Stimulated activated CD4-positive, alpha-beta T cell treated with anti-CD3 and anti-CD28 coated beads, Interleukin-1b, Interleukin-23, amount 100 ng/mL, for 1 hour (primary cell): ENCODE data around the gene FCRL6.

Source experiments
- DNase-seq, 2 donors: peaks; one replicate each; pipeline ENCODE4 v3.0.0-alpha.2; 2020; ENCODE audit warnings: low read depth in 2 of 2

FCRL6 gene

DNA sequence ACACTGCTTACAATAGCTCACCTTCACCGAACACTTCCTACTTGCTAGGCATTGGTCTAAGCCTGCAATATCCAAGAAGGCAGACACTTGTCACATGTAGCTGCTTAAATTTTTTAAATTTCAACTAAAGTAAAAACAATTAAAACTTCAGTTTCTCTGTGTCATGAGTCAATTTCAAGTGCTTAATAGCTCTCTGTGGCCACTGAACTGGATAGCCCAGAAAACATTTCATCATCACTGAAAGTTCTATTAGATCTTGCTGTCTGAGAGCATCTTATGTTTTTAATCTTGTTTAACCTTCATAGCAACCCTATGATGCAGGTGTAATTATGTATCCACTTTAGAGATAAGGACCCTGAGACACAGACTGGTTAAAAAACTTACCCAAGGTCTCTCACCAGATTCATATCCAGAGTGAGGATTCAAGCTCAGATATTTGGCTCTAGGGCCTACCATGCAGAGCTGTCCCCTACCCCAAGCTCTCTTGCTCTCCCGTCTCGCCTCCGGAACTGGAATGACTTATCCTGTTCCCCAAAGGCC, 2.6 kb upstream of the FCRL6 start:
- no peak for DNase-seq

GRCh38 chr1:159800177-159800930, 1.8 kb upstream of the FCRL6 start:
- no peak for DNase-seq

GRCh38 chr1:159803956-159804689, 2.0 kb downstream of the FCRL6 start:
- no peak for DNase-seq

DNA sequence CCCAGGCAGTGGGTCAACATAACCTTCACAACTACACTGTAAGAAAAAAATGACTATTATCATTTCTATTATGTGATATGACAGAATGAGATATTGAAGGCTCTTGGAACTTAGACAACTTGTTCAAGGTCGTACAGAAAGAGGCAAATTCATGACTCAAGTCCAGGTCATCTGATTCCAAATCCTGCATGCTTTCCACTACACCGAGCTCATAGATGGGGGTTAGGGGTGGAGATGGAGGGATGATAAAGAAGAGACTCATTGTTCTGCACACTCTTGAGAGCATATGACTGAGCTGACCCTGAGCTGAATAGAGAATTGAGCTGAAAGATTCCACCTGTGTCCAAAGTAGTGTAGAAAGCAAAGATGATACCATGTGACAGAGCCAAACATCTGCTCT, 2.8 kb downstream of the FCRL6 start:
- DNase-seq, result no peak

GRCh38 chr1:159815926-159816325, 13.8 kb downstream of the FCRL6 start:
- no peak for DNase-seq

GRCh38 chr1:159817276-159818041, 15.3 kb downstream of the FCRL6 start:
- no peak for DNase-seq

GRCh38 chr1:159821171-159821867, 19.2 kb downstream of the FCRL6 start:
- DNase-seq, result no peak

GRCh38 chr1:159823406-159823805, 21.2 kb downstream of the FCRL6 start:
- no peak for DNase-seq

DNA sequence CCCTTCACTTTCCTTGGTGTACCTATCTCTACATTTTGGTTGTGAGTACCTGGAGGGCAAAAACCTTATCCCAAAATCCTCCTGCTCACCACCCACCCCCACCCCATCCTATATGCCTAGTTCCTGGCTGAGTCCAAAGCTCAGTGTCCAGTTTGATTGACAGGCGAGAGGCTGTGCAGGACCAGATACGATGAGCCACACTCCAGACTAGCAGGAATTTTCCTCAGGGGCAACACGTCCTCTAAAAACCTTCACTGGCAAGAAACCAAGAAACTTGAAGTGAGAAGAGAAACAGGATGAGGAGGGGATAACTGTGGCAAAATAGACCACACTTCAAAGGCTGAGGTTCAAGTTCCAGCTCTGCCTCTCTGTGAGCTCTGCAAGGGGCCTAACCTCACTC, 23.4 kb downstream of the FCRL6 start:
- no peak for DNase-seq

GRCh38 chr1:159826441-159827101, 24.4 kb downstream of the FCRL6 start, which contains the start of gene SLAMF8:
SLAMF8 (plus strand) TSS chr1:159826873; CDS start chr1:159826899, 26 bp downstream.
- no peak for DNase-seq

GRCh38 chr1:159827102-159827490, 24.9 kb downstream of the FCRL6 start:
- no peak for DNase-seq

GRCh38 chr1:159827549-159827948, 25.4 kb downstream of the FCRL6 start:
- DNase-seq, result no peak

- no peak for DNase-seq
These were observed 26.0 kb downstream of the FCRL6 start for GRCh38 chr1:159828176-159828575.

DNA sequence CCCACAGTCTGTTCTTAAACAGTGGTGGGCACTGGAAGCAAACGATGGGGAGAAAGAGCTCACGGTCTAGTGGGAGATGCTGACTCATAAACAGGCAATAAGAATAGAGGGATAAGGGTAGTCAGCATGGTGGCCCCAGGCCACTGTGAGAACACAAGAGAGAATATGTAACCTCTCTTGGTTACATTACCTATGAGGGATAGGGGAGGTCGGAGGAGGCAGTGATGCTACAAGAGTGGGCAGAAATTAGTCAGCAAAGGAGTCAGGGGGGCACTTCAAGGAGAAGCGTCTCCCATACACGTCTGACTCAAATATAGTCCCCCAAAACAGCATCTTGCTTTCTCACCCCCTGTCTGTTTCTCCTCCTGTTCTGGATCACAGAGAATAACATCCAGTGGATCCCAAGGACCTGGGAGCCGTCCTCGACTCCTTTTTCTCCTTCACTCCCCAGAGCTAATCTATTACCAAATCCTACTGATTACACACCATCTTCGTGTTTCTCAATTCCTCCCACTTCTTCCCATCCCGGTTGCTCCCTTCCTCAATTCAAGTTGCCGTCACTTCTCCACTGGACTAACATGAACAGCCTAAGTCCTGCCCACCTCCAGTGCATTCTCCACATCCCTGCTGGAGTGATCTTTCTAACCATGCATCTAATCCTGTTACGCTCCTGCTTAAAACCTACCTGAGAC, 26.6 kb downstream of the FCRL6 start:
- no peak for DNase-seq

- DNase-seq, result no peak
These were observed 27.1 kb downstream of the FCRL6 start for GRCh38 chr1:159829273-159829634.

DNA sequence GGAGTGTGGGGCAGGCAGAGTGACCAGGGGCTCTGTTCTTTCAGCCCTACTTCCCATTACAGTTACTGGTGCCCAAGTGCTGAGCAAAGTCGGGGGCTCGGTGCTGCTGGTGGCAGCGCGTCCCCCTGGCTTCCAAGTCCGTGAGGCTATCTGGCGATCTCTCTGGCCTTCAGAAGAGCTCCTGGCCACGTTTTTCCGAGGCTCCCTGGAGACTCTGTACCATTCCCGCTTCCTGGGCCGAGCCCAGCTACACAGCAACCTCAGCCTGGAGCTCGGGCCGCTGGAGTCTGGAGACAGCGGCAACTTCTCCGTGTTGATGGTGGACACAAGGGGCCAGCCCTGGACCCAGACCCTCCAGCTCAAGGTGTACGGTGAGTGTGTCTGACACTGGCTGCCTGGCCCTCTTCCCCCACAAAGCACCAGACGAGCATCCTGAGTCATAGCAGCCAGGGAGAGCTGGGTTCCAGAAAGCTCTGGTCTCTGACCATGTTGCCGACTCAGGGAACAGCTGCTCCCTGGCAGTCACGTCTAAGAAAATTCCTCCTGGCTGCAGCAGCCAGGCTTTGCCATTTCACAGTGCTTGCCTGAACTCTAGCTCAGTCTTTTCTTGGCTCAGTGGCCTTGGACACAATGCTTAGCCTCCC, 27.8 kb downstream of the FCRL6 start:
- DNase-seq, result no peak

- DNase-seq, result no peak
These were observed 28.6 kb downstream of the FCRL6 start for GRCh38 chr1:159830722-159831121.

DNA sequence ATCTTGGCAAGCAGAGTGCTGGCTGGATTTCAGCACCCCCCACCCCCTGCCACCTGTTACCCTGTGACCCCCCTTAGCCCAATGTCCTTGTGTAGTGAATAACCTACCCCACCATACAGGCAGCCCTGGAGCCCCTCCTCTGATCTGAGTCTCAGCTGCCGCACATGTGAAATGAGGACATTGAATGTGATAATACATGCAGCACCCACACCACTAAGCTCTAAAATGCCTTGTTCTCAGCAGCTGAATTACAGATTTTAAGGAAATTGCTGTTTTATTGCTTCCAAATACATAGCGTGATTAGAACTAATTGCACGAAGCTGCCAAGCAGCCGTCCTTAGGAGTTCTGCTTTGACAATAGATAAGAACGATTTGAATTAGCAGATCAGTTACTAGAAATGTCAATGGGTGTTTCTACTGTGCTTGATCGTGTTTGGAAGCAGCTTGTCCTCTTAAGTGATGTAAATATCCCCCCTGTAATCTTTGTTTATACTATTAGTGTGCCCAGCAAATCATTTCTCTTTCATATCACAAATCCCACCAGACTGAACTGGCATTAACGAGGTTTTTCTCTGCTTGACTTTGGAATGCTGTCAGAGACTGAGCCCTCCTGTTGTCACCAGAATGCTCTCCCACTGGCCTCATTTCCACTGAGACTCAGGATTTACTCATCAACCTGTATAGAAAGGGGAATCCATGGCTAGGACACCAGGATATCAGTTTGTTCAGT, 29.4 kb downstream of the FCRL6 start:
- no peak for DNase-seq

DNA sequence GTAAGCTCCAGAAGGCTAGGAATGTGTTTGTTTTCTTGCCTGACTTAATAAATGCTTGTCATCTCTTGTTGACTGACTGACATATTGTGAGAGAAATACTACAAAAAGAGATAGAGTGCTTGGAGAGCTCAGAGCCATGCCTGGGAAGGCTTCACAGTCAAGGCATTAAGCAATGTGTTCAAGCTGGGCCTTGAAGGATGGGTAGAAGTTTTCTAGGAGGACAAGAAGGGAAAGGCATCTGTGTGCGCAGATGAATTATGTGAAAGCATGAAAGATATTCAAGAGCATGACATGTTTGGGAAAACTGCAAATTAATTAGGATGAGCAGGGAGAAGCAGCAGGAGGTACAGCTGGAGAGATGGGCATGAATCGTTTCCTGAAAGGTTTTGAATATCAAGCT, 30.1 kb downstream of the FCRL6 start:
- no peak for DNase-seq
